Activated CD4-positive, alpha-beta T cell treated with anti-CD3 and anti-CD28 coated beads, Interleukin-2, amount 10 ng/mL, durations not matched to agents 7 days and 5 days (primary cell): Measurements from ENCODE around the gene MESD. TPM values are rescaled to one million over a fixed set of nuclear protein-coding genes. Genes with fewer than 3 reads are reported as not detected.
A peak's percentile ranks its signal among the peaks of the same experiment; 100 is the strongest.

Experiments used
- CTCF ChIA-PET: fragments of 350-600 bp; sonication (Branson Sonifier 250); formaldehyde crosslinking; loops from one replicate; lab custom pipeline; 2021; ENCODE audit warnings: antibody characterized with exemption; lab: Charles Lee
- POLR2A ChIA-PET: fragments of 350-600 bp; sonication (Branson Sonifier 250); formaldehyde crosslinking; loops from one replicate; lab custom pipeline; 2021; ENCODE audit warnings: antibody characterized with exemption; lab: Charles Lee
- DNase-seq: peaks from one replicate; pipeline ENCODE4 v3.0.0-alpha.2; 2020
- H3K27ac Mint-ChIP-seq: one replicate; pipeline ENCODE4 v1.8.0; 2021; ENCODE audit warnings: mild to moderate bottlenecking, moderate library complexity, mixed read lengths
- H3K27me3 Mint-ChIP-seq: one replicate; pipeline ENCODE4 v1.8.0; 2021; ENCODE audit warnings: mixed read lengths
- H3K36me3 Mint-ChIP-seq: one replicate; pipeline ENCODE4 v1.8.0; 2021; ENCODE audit warnings: low read depth, mixed read lengths
- H3K4me1 Mint-ChIP-seq: one replicate; pipeline ENCODE4 v1.8.0; 2021; ENCODE audit warnings: mixed read lengths
- H3K4me3 Mint-ChIP-seq: one replicate; pipeline ENCODE4 v1.8.0; 2021; ENCODE audit warnings: mild to moderate bottlenecking, moderate library complexity, mixed read lengths
- H3K9me3 Mint-ChIP-seq: one replicate; pipeline ENCODE4 v1.8.0; 2021; ENCODE audit warnings: mixed read lengths
- total RNA-seq, 2 experiments: library from RNA; stranded (reverse); gene quantifications; one replicate each; pipeline ENCODE4 v1.2.3, GENCODE V29; 2021

MESD gene
- total RNA-seq, 2 experiments from 2014 or later, result 34.0 to 34.3 TPM

DNA sequence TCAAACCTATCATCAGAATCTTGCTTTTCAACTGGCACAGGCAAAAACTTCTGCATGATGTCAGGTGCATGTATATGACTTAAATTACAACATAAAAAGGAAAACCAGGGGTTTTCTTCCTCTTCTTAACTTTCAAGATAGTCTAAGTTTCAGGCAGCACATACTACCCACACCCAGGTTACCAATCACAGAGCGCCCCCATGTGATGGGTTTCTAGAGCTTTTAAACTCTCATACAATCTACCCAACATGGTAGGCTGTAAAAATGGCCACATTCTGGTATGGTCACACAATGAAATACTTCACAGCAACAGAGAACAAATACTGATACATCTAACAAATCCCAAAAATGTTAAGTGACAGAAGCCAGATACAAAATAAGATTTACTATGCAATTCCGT, 7.4 kb downstream of the MESD start:
- H3K27ac Mint-ChIP-seq, result peak overlapping the region; percentile 1
- peaks cover 65% of the 10 kb centered on the region for H3K4me1 Mint-ChIP-seq
- CTCF ChIA-PET, result interaction anchor here (1.0 kb wide), 1 partner anchor 11 kb away, joined by 3 read pairs; no protein-coding TSS in a partner anchor
- POLR2A ChIA-PET, result no interaction called here
- no peak overlapping the region for H3K4me3 Mint-ChIP-seq
- H3K9me3 Mint-ChIP-seq, result no peaks in the 10 kb centered on the region
- DNase-seq, result no peak
- no peaks in the 10 kb centered on the region for H3K27me3 Mint-ChIP-seq
- H3K36me3 Mint-ChIP-seq, result peaks cover 61% of the 10 kb centered on the region

DNA sequence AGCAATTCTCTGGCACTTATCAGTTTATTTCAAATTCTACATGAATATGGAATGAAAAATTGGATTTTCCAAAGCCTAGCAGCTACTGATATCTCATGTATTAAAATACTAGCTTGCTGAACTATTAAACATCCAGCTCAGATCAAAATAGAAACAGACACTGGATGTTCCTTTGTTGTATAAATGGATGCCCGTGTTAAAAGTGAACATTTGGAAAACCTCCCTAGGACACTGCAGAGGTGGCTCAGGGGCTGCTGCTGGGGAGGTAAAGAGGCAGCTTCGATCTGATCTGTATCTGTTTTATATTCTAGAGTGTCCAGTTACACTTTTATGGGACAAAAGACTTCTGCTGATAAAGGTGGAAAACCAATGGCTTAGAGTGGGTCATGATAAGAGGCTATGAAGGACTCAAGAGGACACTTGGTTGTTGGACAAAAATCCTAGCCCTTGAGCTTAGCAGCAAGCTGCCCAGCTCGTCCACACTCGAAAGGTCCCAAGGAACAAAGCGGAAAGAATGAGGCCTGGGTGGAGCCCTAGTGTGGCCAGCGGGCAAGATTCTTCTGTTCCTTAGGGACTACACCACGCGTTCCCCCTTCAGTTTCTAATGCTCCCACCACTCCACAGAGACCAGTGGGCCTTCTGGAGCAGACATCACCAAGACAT, 9.9 kb downstream of the MESD start:
- Mint-ChIP-seq H3K9me3 (no peaks in the 10 kb centered on the region), H3K4me1 (peaks cover 68% of the 10 kb centered on the region), H3K36me3 (peaks cover 55% of the 10 kb centered on the region), H3K27ac (no peak overlapping the region), H3K4me3 (no peak overlapping the region), H3K27me3 (no peaks in the 10 kb centered on the region)
- DNase-seq, result no peak
- ChIA-PET POLR2A (no interaction called here), CTCF (interaction anchor here (1.6 to 1.7 kb wide), 2 partner anchors 10 to 286 kb away, joined by 6 to 7 read pairs; no protein-coding TSS in a partner anchor)

DNA sequence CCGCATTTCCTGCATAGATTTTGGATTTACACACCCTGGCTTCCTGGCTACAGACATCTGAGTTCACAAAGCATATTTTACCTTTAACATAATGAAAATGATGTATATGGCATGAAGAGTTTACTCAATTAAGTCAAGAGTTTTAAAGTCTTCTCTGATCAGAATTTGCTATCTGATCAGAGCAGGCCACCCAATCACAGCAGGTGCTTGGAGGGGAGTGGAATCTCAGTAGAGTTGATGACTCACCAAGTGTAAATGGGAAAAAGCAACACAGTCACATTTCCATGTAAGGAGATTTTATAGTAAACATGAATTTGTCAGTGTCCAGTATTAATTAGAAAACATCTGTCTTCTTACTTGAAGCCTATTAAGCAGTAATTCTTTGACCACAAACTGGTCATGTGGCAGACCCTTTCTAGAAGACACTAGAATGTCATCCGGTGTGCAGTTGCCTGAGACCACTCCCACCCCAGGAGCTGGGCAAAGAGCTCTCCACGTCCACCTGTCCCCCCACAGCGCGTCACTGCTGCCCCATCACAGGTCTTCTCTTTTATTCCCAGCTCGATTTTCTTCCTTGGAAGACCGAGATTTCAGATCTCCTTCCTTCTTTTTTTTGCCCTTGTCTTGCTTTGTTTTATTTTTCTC, 10.8 kb downstream of the MESD start:
- Mint-ChIP-seq H3K27me3 (no peaks in the 10 kb centered on the region), H3K36me3 (peaks cover 50% of the 10 kb centered on the region), H3K4me3 (no peak overlapping the region), H3K27ac (no peak overlapping the region), H3K9me3 (no peaks in the 10 kb centered on the region), H3K4me1 (peaks cover 61% of the 10 kb centered on the region)
- no peak for DNase-seq
- ChIA-PET POLR2A (no interaction called here), CTCF (interaction anchor here (1.6 to 1.7 kb wide), 2 partner anchors 9 to 287 kb away, joined by 6 to 7 read pairs; no protein-coding TSS in a partner anchor)

DNA sequence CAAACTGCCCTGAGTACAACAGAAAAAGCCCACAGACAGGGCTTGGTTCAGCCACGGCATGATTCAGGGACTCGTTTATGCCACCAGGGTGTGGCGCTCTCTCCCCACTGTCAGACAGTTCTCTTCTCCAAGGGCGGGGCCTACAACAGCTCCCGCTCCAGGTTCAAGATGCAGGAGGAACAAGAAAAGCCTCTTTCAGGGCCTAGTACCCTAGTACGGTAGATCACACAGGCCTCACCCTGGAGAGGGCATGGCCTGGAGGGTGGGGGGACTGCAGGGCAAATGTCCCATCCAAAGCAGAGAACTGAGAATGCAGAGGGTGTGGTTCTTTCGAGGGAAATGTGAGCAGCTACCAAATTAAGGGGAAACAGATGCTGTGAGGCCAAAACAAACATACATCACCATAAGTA, 12.0 kb downstream of the MESD start:
- ChIA-PET CTCF (interaction anchor here (0.6 to 1.6 kb wide), 5 partner anchors 9 to 288 kb away, joined by 3 to 7 read pairs (median 5); no protein-coding TSS in a partner anchor), POLR2A (no interaction called here)
- peak; percentile 49 for DNase-seq
- no peak overlapping the region for H3K4me3 Mint-ChIP-seq
- no peaks in the 10 kb centered on the region for H3K9me3 Mint-ChIP-seq
- H3K27ac Mint-ChIP-seq, result no peak overlapping the region
- H3K36me3 Mint-ChIP-seq, result peaks cover 43% of the 10 kb centered on the region
- peaks cover 55% of the 10 kb centered on the region for H3K4me1 Mint-ChIP-seq
- H3K27me3 Mint-ChIP-seq, result no peaks in the 10 kb centered on the region

DNA sequence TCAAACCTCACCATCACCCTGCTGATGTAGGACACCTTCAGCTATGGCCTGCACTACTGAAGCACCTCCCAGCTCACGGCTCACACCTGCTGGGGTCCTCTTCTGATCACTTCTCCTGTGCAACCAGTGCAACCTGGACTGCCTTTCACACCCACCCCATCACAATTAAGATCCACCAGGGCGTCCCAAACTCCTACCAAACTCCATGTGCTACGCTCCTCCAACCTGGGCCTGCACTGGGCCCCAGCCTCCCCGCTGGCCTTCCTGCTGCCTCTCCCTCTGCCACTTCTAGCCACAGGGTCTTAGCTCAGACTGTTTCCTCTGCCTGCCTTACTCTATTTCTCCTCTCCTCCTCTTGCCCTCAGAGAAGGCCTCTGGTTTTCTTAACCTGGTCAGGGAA, 12.8 kb downstream of the MESD start:
- ChIA-PET CTCF (interaction anchor here (1.2 to 1.6 kb wide), 2 partner anchors 8 to 289 kb away, joined by 3 to 7 read pairs; no protein-coding TSS in a partner anchor), POLR2A (no interaction called here)
- DNase-seq, result no peak
- H3K27me3 Mint-ChIP-seq, result no peaks in the 10 kb centered on the region
- peak overlapping the region; percentile 51 for H3K27ac Mint-ChIP-seq
- peaks cover 47% of the 10 kb centered on the region for H3K4me1 Mint-ChIP-seq
- H3K36me3 Mint-ChIP-seq, result peaks cover 35% of the 10 kb centered on the region
- no peaks in the 10 kb centered on the region for H3K9me3 Mint-ChIP-seq
- H3K4me3 Mint-ChIP-seq, result no peak overlapping the region

DNA sequence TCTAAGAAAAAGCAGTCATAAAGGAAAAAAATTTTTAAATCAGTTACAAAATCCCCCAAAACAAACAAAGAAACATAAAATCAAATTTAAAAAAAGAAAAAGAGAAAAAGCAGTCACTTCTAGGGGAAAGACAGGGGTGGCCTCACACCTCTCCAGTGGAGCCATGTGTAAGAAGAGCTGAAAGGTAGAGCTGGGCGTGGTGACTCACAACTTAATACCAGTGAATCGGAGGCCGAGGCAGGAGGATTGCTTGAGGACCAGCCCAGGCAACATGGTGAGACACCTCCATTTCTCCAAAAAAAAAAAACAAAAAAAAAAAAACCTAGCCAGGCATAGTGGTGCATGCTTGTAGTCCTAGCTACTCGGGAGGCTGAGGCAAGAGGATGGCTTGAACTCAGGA, 14.7 kb downstream of the MESD start:
- CTCF ChIA-PET, result interaction anchor here (0.6 to 1.1 kb wide), 2 partner anchors 40 to 292 kb away, joined by 3 to 4 read pairs; no protein-coding TSS in a partner anchor
- peaks cover 29% of the 10 kb centered on the region for H3K36me3 Mint-ChIP-seq
- H3K4me1 Mint-ChIP-seq, result peaks cover 46% of the 10 kb centered on the region
- no peak overlapping the region for H3K27ac Mint-ChIP-seq
- DNase-seq, result no peak
- H3K27me3 Mint-ChIP-seq, result no peaks in the 10 kb centered on the region
- POLR2A ChIA-PET, result no interaction called here
- H3K9me3 Mint-ChIP-seq, result no peaks in the 10 kb centered on the region
- H3K4me3 Mint-ChIP-seq, result no peak overlapping the region

DNA sequence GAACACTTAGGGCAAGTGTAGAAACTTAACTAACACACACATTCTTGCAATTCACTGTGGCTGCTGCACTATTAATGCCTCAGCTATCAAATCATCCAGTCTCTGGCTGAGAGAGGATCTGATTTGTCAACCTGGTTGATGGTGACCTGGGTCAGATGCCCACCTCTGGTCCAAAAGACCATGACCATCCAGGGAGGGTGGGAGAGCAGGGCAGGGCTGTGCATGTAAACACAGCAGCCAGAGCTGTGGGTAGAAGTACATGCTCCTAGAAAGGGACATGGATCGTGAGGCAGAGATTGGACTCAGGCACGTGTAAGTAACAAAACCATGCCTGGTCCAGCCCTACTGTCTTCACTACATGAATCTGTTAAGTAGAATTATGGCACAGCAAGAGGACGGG, 17.3 kb downstream of the MESD start:
- Mint-ChIP-seq H3K4me3 (no peak overlapping the region), H3K36me3 (peaks cover 7% of the 10 kb centered on the region), H3K27me3 (no peaks in the 10 kb centered on the region), H3K9me3 (no peaks in the 10 kb centered on the region), H3K27ac (peak overlapping the region; percentile 38), H3K4me1 (peaks cover 23% of the 10 kb centered on the region)
- ChIA-PET POLR2A (no interaction called here), CTCF (no interaction called here)
- no peak for DNase-seq

DNA sequence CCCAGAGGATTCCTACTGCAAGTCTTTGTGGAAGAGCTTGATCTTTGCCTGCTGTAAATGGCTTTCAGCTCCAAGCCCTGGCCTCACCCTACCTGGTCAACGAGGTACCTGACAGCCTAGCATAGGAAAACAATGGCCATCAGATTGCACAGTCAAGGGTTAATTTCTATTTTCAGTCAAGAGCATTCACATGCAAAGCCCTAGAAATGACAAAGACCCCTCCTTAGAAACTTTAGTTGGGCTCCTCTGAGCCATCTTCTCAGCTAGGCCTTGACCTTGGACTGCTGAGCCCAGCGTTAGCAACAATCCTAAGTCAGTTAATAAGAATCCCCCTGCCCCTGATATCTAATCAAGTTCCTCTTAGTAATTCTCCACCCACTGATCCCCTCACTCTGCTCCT, 18.5 kb downstream of the MESD start:
- Mint-ChIP-seq H3K9me3 (no peaks in the 10 kb centered on the region), H3K27ac (no peak overlapping the region), H3K36me3 (peaks cover 9% of the 10 kb centered on the region), H3K4me3 (no peak overlapping the region), H3K27me3 (no peaks in the 10 kb centered on the region), H3K4me1 (peaks cover 12% of the 10 kb centered on the region)
- DNase-seq, result no peak
- CTCF ChIA-PET, result interaction anchor here (1.0 to 1.5 kb wide), 3 partner anchors 12 to 191 kb away, joined by 3 to 4 read pairs (median 3); partner anchors contain the start of gene CEMIP
- POLR2A ChIA-PET, result no interaction called here

DNA sequence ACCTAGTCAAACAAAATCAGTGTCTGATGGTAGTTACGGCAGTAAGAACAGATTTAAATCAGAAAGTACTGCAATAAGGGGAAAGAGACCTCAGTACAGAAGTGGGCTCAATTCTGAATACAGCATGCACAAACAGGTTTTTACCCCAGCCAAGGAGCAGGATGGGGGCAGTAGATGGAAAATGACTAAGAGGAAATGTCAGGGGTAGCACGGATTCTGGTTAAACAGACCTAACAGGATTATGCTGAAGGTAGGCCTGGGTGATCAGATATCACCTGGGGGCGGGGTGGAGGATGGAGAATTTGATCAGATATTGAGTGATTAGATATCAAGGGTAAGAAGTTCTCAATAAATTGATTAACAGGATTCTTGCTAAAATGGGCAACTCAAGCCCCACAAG, 19.0 kb downstream of the MESD start:
- no peak overlapping the region for H3K4me3 Mint-ChIP-seq
- no peak for DNase-seq
- H3K9me3 Mint-ChIP-seq, result peaks cover under 1% of the 10 kb centered on the region
- H3K4me1 Mint-ChIP-seq, result peaks cover 10% of the 10 kb centered on the region
- peaks cover 10% of the 10 kb centered on the region for H3K36me3 Mint-ChIP-seq
- POLR2A ChIA-PET, result no interaction called here
- H3K27ac Mint-ChIP-seq, result no peak overlapping the region
- H3K27me3 Mint-ChIP-seq, result no peaks in the 10 kb centered on the region
- CTCF ChIA-PET, result interaction anchor here (1.0 to 1.5 kb wide), 8 partner anchors 9 to 191 kb away, joined by 3 to 6 read pairs (median 4); partner anchors contain the start of gene CEMIP

DNA sequence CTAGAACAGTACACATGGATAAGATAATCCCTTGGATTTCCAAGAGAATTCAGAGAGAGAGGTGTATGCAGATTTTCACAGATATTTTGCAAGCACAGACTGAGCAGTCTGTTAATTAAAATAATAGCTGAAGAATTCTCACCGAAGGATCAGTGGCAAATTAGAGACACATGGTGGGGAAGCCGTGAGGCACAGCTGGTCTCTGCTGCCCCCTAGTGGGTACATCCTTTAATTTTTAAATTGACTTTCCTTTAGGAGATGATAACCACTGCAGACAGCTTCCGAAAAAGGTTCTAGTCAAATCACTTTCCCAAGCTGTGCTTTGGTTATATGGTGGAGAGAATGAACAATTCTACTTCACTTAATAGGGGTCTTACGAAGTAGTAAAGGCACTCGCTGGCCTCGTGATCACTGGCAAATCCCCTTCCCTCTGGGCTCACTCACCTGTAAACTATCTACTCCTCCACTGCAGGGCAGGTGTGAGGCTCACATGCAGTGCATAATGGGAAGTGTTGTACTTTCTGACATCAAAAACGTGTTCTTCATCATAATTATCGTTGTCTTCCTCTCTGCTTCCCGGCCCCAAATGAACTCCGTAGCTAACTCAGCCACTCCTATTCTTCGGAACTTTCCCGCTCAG, 19.5 kb downstream of the MESD start:
- Mint-ChIP-seq H3K4me3 (no peak overlapping the region), H3K9me3 (peaks cover 3% of the 10 kb centered on the region), H3K27ac (no peak overlapping the region), H3K4me1 (peaks cover 4% of the 10 kb centered on the region), H3K27me3 (no peaks in the 10 kb centered on the region), H3K36me3 (peaks cover 13% of the 10 kb centered on the region)
- CTCF ChIA-PET, result interaction anchor here (0.6 to 1.5 kb wide), 9 partner anchors 9 to 488 kb away, joined by 3 to 6 read pairs (median 3); partner anchors contain the start of gene CEMIP
- POLR2A ChIA-PET, result no interaction called here
- DNase-seq, result peak; percentile 73

DNA sequence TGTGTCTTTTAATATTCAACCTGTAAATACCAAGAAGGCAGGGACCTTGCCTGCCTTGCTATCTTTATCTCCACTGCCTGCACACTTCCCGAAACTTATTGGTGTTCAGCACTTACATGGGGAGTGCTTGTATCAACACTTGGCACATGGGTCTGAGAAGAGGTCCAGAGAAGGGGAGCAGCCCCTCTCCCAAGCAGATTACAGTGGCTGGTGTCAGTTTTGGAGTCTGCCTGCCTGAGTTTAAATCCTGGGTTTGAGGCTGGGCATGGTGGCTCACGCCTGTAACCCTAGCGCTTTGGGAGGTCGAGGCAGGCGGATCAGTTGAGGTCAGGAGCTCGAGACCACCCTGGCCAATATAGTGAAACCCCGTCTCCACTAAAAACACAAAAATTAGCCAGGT, 20.3 kb downstream of the MESD start:
- Mint-ChIP-seq H3K4me1 (no peaks in the 10 kb centered on the region), H3K4me3 (no peak overlapping the region), H3K9me3 (peaks cover 5% of the 10 kb centered on the region), H3K27ac (no peak overlapping the region), H3K36me3 (peaks cover 21% of the 10 kb centered on the region), H3K27me3 (no peaks in the 10 kb centered on the region)
- ChIA-PET CTCF (interaction anchor here (0.6 to 1.7 kb wide), 10 partner anchors 8 to 513 kb away, joined by 3 to 6 read pairs (median 3); no protein-coding TSS in a partner anchor), POLR2A (no interaction called here)
- no peak for DNase-seq

DNA sequence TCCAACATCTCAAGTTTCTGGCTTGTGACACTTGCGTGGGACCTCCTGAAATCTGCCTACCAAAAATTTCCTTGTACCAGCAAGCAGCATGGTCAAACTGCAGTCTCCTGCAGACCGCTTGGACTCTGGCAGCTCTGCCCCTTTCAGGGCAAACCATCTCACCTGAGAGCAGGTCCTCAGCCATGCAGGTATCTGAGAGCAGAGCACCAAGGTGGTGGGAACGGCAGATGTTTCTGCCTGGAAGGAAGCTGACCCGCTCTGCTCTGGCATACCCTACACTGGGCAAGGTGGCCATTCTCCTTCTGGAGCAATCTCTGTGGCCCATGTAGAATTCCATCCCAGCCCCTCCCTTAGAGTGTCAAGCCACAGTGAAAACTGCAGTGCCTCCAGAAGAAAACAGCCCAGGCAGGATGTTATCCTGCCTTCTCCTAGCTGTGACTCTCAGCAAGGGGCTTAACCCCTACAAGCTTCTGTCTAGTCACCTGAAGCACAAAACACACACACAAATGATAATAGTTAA, 21.6 kb downstream of the MESD start:
- Mint-ChIP-seq H3K4me1 (peaks cover 2% of the 10 kb centered on the region), H3K4me3 (no peak overlapping the region), H3K9me3 (peaks cover 6% of the 10 kb centered on the region), H3K27me3 (no peaks in the 10 kb centered on the region), H3K27ac (no peak overlapping the region), H3K36me3 (peaks cover 32% of the 10 kb centered on the region)
- DNase-seq, result no peak
- ChIA-PET CTCF (interaction anchor here (0.8 to 1.7 kb wide), 6 partner anchors 9 to 508 kb away, joined by 3 to 4 read pairs (median 3); no protein-coding TSS in a partner anchor), POLR2A (no interaction called here)
